Effector memory CD8-positive, alpha-beta T cell (primary cell): ENCODE measurements around the gene MED8.
"Not testable (repeated sequence)": the region's sequence is repeated elsewhere in the genome, so short reads cannot be mapped to it uniquely, and the experiment has no call there.

Experiments
- ATAC-seq: fragments of 150-1000 bp; cut with Tn5 transposase; replicated peaks from 2 replicates; pipeline ENCODE4 v1.10.0; 2021; ENCODE audit warnings: mild to moderate bottlenecking, moderate library complexity
- DNase-seq, 3 experiments: peaks; one replicate each; pipeline ENCODE4 v3.0.0; 2021
- H3K27ac Mint-ChIP-seq, 2 donors: one replicate each; pipeline ENCODE4 v1.8.0; 2022; ENCODE audit warnings: mild to moderate bottlenecking in 2 of 2, mixed read lengths in 2 of 2, moderate library complexity in 2 of 2
- H3K27me3 Mint-ChIP-seq, 2 donors: one replicate each; pipeline ENCODE4 v1.8.0; 2022; ENCODE audit warnings: mixed read lengths in 2 of 2
- H3K36me3 Mint-ChIP-seq: one replicate; pipeline ENCODE4 v1.8.0; 2022; ENCODE audit warnings: mild to moderate bottlenecking, moderate library complexity, mixed read lengths; ENCODE audit not compliant: insufficient read depth
- H3K4me1 Mint-ChIP-seq, 2 donors: one replicate each; pipeline ENCODE4 v1.8.0; 2022; ENCODE audit warnings: low read depth in 2 of 2, mixed read lengths in 2 of 2
- H3K4me3 Mint-ChIP-seq, 2 donors: one replicate each; pipeline ENCODE4 v1.8.0; 2022; ENCODE audit warnings: mild to moderate bottlenecking in 2 of 2, mixed read lengths in 2 of 2, moderate library complexity in 2 of 2
- H3K9me3 Mint-ChIP-seq, 2 donors: one replicate each; pipeline ENCODE4 v1.8.0; 2022; ENCODE audit warnings: mixed read lengths in 2 of 2

Gene MED8

DNA sequence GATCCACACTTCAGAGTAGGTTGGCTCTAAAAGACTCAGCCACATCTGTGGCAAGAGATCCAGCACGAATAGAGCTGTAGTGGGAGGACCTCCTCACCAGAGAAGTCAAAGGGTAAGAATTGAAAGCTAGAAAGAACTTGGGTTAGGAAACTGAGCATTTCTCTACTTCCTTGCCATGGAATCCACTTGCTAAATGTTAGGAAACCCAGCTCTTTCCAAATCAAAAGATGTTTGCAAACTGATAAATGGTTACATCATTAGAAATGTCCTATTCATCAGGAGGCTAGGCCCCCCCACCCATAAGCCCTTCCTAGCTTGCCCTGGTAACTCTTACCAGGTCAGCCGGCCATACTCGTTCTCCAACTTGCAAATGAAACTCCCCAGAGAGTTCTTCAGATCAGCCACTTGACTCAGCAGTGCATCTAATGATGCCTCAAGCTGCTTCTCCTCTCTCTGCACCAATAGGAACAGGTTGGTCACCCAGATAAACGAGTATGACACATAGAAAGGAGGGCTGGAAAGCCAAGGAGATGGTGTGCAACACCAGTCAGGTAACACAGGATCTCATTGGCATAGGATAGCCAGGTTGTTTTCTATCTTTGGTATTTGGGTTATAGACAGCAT lies 1.5 kb downstream of the MED8 start:
- DNase-seq (no peak), ATAC-seq (no peak)
- H3K27me3 Mint-ChIP-seq = no peaks in the 10 kb centered on the region
- no peaks in the 10 kb centered on the region for H3K9me3 Mint-ChIP-seq
- peaks cover 31 to 37% of the 10 kb centered on the region in 2 donors for H3K4me1 Mint-ChIP-seq
- peak overlapping the region; percentile 31 to 98 for H3K27ac Mint-ChIP-seq
- peaks cover 45% of the 10 kb centered on the region for H3K36me3 Mint-ChIP-seq
- H3K4me3 Mint-ChIP-seq = peak overlapping the region; percentile 99

- no peaks in the 10 kb centered on the region for H3K27me3 Mint-ChIP-seq
- H3K27ac Mint-ChIP-seq = no peak overlapping the region
- no peak overlapping the region for H3K4me3 Mint-ChIP-seq
- DNase-seq (no peak), ATAC-seq (no peak)
- no peaks in the 10 kb centered on the region for H3K9me3 Mint-ChIP-seq
- H3K4me1 Mint-ChIP-seq = peaks cover 26 to 32% of the 10 kb centered on the region in 2 donors
- H3K36me3 Mint-ChIP-seq = peaks cover 45% of the 10 kb centered on the region
Measured at GRCh38 chr1:43386676-43387075, 2.9 kb downstream of the MED8 start.

GRCh38 chr1:43383449-43383848 lies 6.2 kb downstream of the MED8 start:
- no peaks in the 10 kb centered on the region for H3K9me3 Mint-ChIP-seq
- H3K36me3 Mint-ChIP-seq = peaks cover 38% of the 10 kb centered on the region
- no peak overlapping the region for H3K27ac Mint-ChIP-seq
- no peak for DNase-seq
- no peak for ATAC-seq
- no peak overlapping the region for H3K4me3 Mint-ChIP-seq
- no peaks in the 10 kb centered on the region for H3K27me3 Mint-ChIP-seq
- H3K4me1 Mint-ChIP-seq = peaks cover 8 to 9% of the 10 kb centered on the region in 2 donors

- Mint-ChIP-seq H3K27me3 (no peaks in the 10 kb centered on the region), H3K36me3 (peaks cover 36% of the 10 kb centered on the region), H3K4me1 (no peaks in the 10 kb centered on the region), H3K9me3 (no peaks in the 10 kb centered on the region), H3K4me3 (no peak overlapping the region), H3K27ac (peak overlapping the region in 1 of 2 donors; percentile 11)
- DNase-seq (no peak), ATAC-seq (no peak)
Measured at GRCh38 chr1:43382027-43382779, 7.4 kb downstream of the MED8 start.

DNA sequence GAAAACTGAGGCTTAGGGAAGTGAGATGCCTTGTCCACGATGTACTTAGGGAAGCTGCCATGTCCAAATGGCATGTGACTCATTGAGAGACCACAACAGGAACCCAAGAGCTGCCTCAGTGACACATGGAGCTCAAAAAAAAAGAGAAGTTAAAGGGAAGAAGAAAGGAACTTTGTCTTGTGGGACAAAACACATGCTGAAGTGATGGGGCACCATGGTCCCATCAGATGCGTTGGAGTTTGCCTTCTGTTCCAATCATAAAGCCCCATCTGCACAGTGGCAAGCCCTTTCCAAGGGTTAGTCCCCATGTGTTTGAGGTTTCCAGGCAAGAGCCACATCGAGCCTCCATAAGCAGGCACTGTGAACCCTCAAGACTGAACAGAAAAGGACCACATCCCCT lies 8.0 kb downstream of the MED8 start:
- DNase-seq = no peak
- no peak overlapping the region for H3K4me3 Mint-ChIP-seq
- no peaks in the 10 kb centered on the region for H3K9me3 Mint-ChIP-seq
- no peaks in the 10 kb centered on the region for H3K4me1 Mint-ChIP-seq
- peaks cover 30% of the 10 kb centered on the region for H3K36me3 Mint-ChIP-seq
- H3K27me3 Mint-ChIP-seq = no peaks in the 10 kb centered on the region
- peak overlapping the region in 1 of 2 donors; percentile 1 for H3K27ac Mint-ChIP-seq
- no peak for ATAC-seq

GRCh38 chr1:43379476-43379875 lies 10.1 kb downstream of the MED8 start:
- H3K27ac Mint-ChIP-seq = no peak overlapping the region
- DNase-seq = no peak
- ATAC-seq = no peak
- H3K4me1 Mint-ChIP-seq = no peaks in the 10 kb centered on the region
- H3K9me3 Mint-ChIP-seq = no peaks in the 10 kb centered on the region
- no peaks in the 10 kb centered on the region for H3K27me3 Mint-ChIP-seq
- H3K36me3 Mint-ChIP-seq = peaks cover 14% of the 10 kb centered on the region
- H3K4me3 Mint-ChIP-seq = no peak overlapping the region

GRCh38 chr1:43377831-43378230 lies 11.8 kb downstream of the MED8 start:
- Mint-ChIP-seq H3K9me3 (no peaks in the 10 kb centered on the region), H3K27ac (no peak overlapping the region), H3K4me3 (no peak overlapping the region), H3K4me1 (no peaks in the 10 kb centered on the region), H3K36me3 (peaks cover under 1% of the 10 kb centered on the region), H3K27me3 (no peaks in the 10 kb centered on the region)
- no peak for DNase-seq
- no peak for ATAC-seq

GRCh38 chr1:43376723-43377235 lies 12.8 kb downstream of the MED8 start:
- Mint-ChIP-seq H3K4me3 (no peak overlapping the region), H3K27me3 (no peaks in the 10 kb centered on the region), H3K27ac (no peak overlapping the region), H3K9me3 (no peaks in the 10 kb centered on the region), H3K36me3 (peaks cover 3% of the 10 kb centered on the region), H3K4me1 (no peaks in the 10 kb centered on the region)
- DNase-seq (no peak), ATAC-seq (no peak)

DNA sequence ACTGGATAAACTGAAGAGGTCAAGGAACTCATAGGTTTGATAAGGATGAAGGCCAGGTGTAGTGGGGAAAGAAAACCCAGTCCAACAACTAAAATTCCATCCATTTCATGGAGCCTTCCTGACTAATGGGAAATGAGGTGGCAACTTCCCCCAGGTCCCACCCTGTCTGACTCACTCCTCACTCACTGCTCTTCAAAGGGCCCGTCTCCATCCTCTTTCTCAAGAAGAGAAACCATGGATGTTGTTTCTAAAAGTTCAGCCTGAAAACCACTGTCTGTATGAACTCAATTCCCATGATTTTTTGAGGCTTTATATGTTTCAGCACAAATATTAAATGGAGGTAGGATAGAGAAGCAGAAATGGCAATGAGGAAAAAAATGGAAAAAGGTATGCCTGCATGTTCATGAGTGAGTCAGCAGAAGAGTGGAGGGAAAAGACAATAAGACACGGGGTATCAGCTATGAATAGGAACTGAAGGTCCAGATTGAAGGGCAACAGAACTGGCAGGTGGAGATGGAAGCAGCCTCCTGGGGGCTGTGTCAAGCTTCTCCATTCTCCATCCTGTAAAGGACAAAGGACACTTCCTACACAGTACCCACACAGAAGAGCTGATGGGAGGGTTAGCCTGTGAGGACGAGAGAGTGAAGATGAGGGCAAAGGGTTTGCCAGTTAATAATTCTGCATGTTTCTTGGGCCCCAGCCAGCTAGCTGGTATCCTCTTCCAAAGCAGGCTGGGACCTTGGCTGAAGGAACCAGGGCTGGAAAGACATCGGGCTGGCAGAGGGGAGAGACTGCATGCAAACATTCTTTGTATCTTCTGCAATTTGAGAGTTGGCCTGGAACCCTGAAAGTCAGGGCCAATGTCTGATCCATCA lies 16.3 kb downstream of the MED8 start:
- no peaks in the 10 kb centered on the region for H3K27me3 Mint-ChIP-seq
- H3K27ac Mint-ChIP-seq = no peak overlapping the region
- no peak for DNase-seq
- no peak for ATAC-seq
- no peak overlapping the region for H3K4me3 Mint-ChIP-seq
- no peaks in the 10 kb centered on the region for H3K9me3 Mint-ChIP-seq
- H3K36me3 Mint-ChIP-seq = peaks cover 9% of the 10 kb centered on the region
- peaks cover 6 to 11% of the 10 kb centered on the region in 2 donors for H3K4me1 Mint-ChIP-seq

- H3K27ac Mint-ChIP-seq = no peak overlapping the region
- H3K4me1 Mint-ChIP-seq = peaks cover 10 to 15% of the 10 kb centered on the region in 2 donors
- H3K36me3 Mint-ChIP-seq = peaks cover 14% of the 10 kb centered on the region
- DNase-seq = no peak
- no peak for ATAC-seq
- no peaks in the 10 kb centered on the region for H3K27me3 Mint-ChIP-seq
- no peak overlapping the region for H3K4me3 Mint-ChIP-seq
- H3K9me3 Mint-ChIP-seq = no peaks in the 10 kb centered on the region
Measured at GRCh38 chr1:43372172-43372571, 17.4 kb downstream of the MED8 start.

DNA sequence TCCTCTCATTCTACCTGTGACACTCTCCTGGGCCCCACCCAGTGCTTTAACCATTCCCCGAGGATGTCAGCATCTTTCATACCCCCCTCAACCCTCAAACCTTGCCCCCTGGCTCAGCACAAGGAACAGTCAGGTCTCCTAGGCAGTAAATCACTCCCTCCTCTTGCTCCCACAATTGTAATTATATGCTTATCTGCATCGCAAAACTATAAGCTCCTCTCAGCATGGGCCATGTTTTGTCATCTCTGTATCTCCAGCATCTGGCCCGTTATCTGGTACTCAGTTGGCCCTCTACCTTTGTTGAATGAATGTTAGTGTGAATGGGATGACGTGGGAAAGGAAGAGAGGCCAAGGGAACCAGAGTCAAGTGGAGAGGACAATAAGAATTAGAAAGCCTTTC lies 19.0 kb downstream of the MED8 start:
- ATAC-seq = no peak
- Mint-ChIP-seq H3K36me3 (peaks cover 20% of the 10 kb centered on the region), H3K27me3 (no peaks in the 10 kb centered on the region), H3K4me3 (no peak overlapping the region), H3K9me3 (no peaks in the 10 kb centered on the region), H3K4me1 (peaks cover 20 to 30% of the 10 kb centered on the region in 2 donors), H3K27ac (peak overlapping the region in 1 of 2 donors; percentile 3)
- DNase-seq = no peak

GRCh38 chr1:43369779-43370178 lies 19.8 kb downstream of the MED8 start:
- H3K4me3 Mint-ChIP-seq, ATAC-seq, H3K27me3 Mint-ChIP-seq, H3K9me3 Mint-ChIP-seq, DNase-seq, H3K27ac Mint-ChIP-seq: not testable (repeated sequence)
- peaks cover 20% of the 10 kb centered on the region for H3K36me3 Mint-ChIP-seq
- peaks cover 26 to 37% of the 10 kb centered on the region in 2 donors for H3K4me1 Mint-ChIP-seq

DNA sequence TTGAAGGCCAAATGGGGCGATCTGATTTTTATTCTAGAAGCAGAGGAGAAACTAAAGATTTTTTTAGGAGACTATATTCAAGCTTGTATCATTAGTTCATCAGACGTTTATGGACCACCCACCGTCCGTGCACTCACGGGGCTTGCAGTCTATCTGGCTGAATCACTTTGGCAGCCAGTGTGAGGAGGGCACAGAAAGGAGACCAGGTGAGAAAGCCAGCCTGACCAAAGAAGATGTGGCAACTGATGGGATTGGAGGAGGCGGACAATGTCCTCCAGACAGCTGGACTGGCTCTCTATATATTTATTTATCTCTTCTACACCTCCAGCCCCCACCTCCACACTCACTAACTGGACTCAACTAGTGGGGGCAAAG lies 21.0 kb downstream of the MED8 start:
- Mint-ChIP-seq H3K27me3 (no peaks in the 10 kb centered on the region), H3K9me3 (no peaks in the 10 kb centered on the region), H3K36me3 (peaks cover 25% of the 10 kb centered on the region), H3K4me1 (peaks cover 26 to 42% of the 10 kb centered on the region in 2 donors), H3K27ac (peak overlapping the region; percentile 89 to 97), H3K4me3 (peak overlapping the region; percentile 90)
- ATAC-seq = no peak
- no peak for DNase-seq
